GM23248 (cell line): Measurements from ENCODE around the gene PRELP.

Experiments used
- EZH2 ChIP-seq: fragments of 200-600 bp; sonication (generic); IDR thresholded peaks from 2 replicates; pipeline ENCODE4 v1.6.1; 2018; ENCODE audit warnings: antibody characterized with exemption, mild to moderate bottlenecking; ENCODE audit not compliant: insufficient read depth, poor library complexity, severe bottlenecking
- EZH2phosphoT487 ChIP-seq: fragments of 200-600 bp; sonication (generic); IDR thresholded peaks from 2 replicates; pipeline ENCODE4 v1.6.1; 2018; ENCODE audit warnings: antibody characterized with exemption, moderate library complexity, mild to moderate bottlenecking, low read depth; ENCODE audit not compliant: insufficient read depth

- TF ChIP-seq EZH2 (no peak), EZH2phosphoT487 (no peak)
These were observed 49.2 kb upstream of the PRELP start for GRCh38 chr1:203426366-203426765.
